NK-92 (cell line): Measurements from ENCODE around the gene UTP25.

Experiments used
- DNase-seq: peaks from one replicate; lab custom pipeline; 2025; ENCODE audit not compliant: unreplicated experiment; lab: John Stamatoyannopoulos, UW

The UTP25 gene

GRCh38 chr1:209839875-209840546 lies 12.2 kb downstream of the UTP25 start:
- DNase-seq, result no peak

GRCh38 chr1:209840611-209841010 lies 12.8 kb downstream of the UTP25 start:
- DNase-seq, result no peak

- no peak for DNase-seq
Observed at GRCh38 chr1:209844695-209845407, 17.1 kb downstream of the UTP25 start.

GRCh38 chr1:209845408-209845725 lies 17.6 kb downstream of the UTP25 start:
- no peak for DNase-seq

GRCh38 chr1:209849388-209849787 lies 21.6 kb downstream of the UTP25 start:
- no peak for DNase-seq

GRCh38 chr1:209850342-209850979 lies 22.7 kb downstream of the UTP25 start:
- no peak for DNase-seq

- DNase-seq, result no peak
Observed at GRCh38 chr1:209853676-209854075, 25.9 kb downstream of the UTP25 start.

- DNase-seq, result no peak
Observed at GRCh38 chr1:209854196-209854595, 26.4 kb downstream of the UTP25 start.

- no peak for DNase-seq
Observed at GRCh38 chr1:209855006-209855405, 27.2 kb downstream of the UTP25 start.

GRCh38 chr1:209855623-209856022 lies 27.9 kb downstream of the UTP25 start:
- DNase-seq, result no peak

GRCh38 chr1:209858561-209859103 lies 30.9 kb downstream of the UTP25 start:
- DNase-seq, result no peak

GRCh38 chr1:209860293-209860881 lies 32.6 kb downstream of the UTP25 start:
- DNase-seq, result no peak

GRCh38 chr1:209861242-209861641 lies 33.5 kb downstream of the UTP25 start:
- DNase-seq, result no peak

GRCh38 chr1:209862391-209863356 lies 34.9 kb downstream of the UTP25 start:
- no peak for DNase-seq

GRCh38 chr1:209863766-209864485 lies 36.2 kb downstream of the UTP25 start:
- DNase-seq, result no peak

- DNase-seq, result no peak
Observed at GRCh38 chr1:209866201-209866600, 38.4 kb downstream of the UTP25 start.

- no peak for DNase-seq
Observed at GRCh38 chr1:209869291-209870149, 41.7 kb downstream of the UTP25 start.

- DNase-seq, result no peak
Observed at GRCh38 chr1:209870151-209870831, 42.5 kb downstream of the UTP25 start.
